Measurements from ENCODE around the gene ACAP1. TPM values are rescaled to one million over a fixed set of nuclear protein-coding genes. Genes with fewer than 3 reads are reported as not detected.
A peak's percentile ranks its signal among the peaks of the same experiment; 100 is the strongest.

ACAP1 gene
- total and polyA plus RNA-seq, 2 donors = 1.5 to 4.3 TPM

- DNase-seq (ENCODE audit: extremely low spot score) = no peak
- 85% methylated on average over 19 of the region's 19 CpGs for WGBS
- Histone ChIP-seq H3K36me3 (ENCODE audit: insufficient read depth) (no peaks in the 10 kb centered on the region), H3K27ac (ENCODE audit: low read depth) (no peak overlapping the region), H3K4me3 (ENCODE audit: low read depth, low read length) (no peak overlapping the region), H3K4me1 (ENCODE audit: insufficient read depth) (no peaks in the 10 kb centered on the region)
Observed at GRCh38 chr17:7389924-7390910, 53.9 kb downstream of the ACAP1 start.

- WGBS = 71% methylated on average over 2 of the region's 2 CpGs
- no peak overlapping the region for H3K27ac ChIP-seq (ENCODE audit: low read depth)
Observed at GRCh38 chr17:7391307-7391706, 55.0 kb downstream of the ACAP1 start.

GRCh38 chr17:7392696-7393612, 56.6 kb downstream of the ACAP1 start:
- Histone ChIP-seq H3K36me3 (ENCODE audit: insufficient read depth) (no peaks in the 10 kb centered on the region), H3K27ac (ENCODE audit: low read depth) (no peak overlapping the region), H3K4me1 (ENCODE audit: insufficient read depth) (no peaks in the 10 kb centered on the region), H3K4me3 (ENCODE audit: low read depth, low read length) (peak overlapping the region; percentile 63)
- no peak for DNase-seq (ENCODE audit: extremely low spot score)
- 68% methylated on average over 42 of the region's 42 CpGs for WGBS

More at GRCh38 chr17:7391307-7391706, 55.0 kb downstream of the ACAP1 start:
- no peak for DNase-seq (ENCODE audit: extremely low spot score)
- no peaks in the 10 kb centered on the region for H3K36me3 ChIP-seq (ENCODE audit: insufficient read depth)
- H3K4me3 ChIP-seq (ENCODE audit: low read depth, low read length) = no peak overlapping the region
- H3K4me1 ChIP-seq (ENCODE audit: insufficient read depth) = no peaks in the 10 kb centered on the region

- 5% methylated on average over 48 of the region's 48 CpGs for WGBS
- H3K4me1 ChIP-seq (ENCODE audit: insufficient read depth) = no peaks in the 10 kb centered on the region
- peak overlapping the region; percentile 63 for H3K4me3 ChIP-seq (ENCODE audit: low read depth, low read length)
- no peak for DNase-seq (ENCODE audit: extremely low spot score)
- peak overlapping the region; percentile 93 for H3K27ac ChIP-seq (ENCODE audit: low read depth)
- no peaks in the 10 kb centered on the region for H3K36me3 ChIP-seq (ENCODE audit: insufficient read depth)
Observed at GRCh38 chr17:7393613-7394451, 57.5 kb downstream of the ACAP1 start.

GRCh38 chr17:7394452-7395191, 58.3 kb downstream of the ACAP1 start, which contains the start of gene PLSCR3:
TSS of gene PLSCR3 (minus strand) at chr17:7394525. CDS start at chr17:7394110, 415 bp downstream.
- DNase-seq (ENCODE audit: extremely low spot score) = no peak
- H3K4me1 ChIP-seq (ENCODE audit: insufficient read depth) = no peaks in the 10 kb centered on the region
- no peaks in the 10 kb centered on the region for H3K36me3 ChIP-seq (ENCODE audit: insufficient read depth)
- H3K27ac ChIP-seq (ENCODE audit: low read depth) = peak within 1 kb of the TSS; percentile 97
- H3K4me3 ChIP-seq (ENCODE audit: low read depth, low read length) = peak within 1 kb of the TSS; percentile 63
- under 1% methylated on average over 71 of the region's 71 CpGs for WGBS

- WGBS = 86% methylated on average over 4 of the region's 4 CpGs
Observed at GRCh38 chr17:7396147-7396546, 59.8 kb downstream of the ACAP1 start.

GRCh38 chr17:7398612-7399011, 62.3 kb downstream of the ACAP1 start:
- DNase-seq (ENCODE audit: extremely low spot score) = no peak
- H3K27ac ChIP-seq (ENCODE audit: low read depth) = no peak overlapping the region
- no peak overlapping the region for H3K4me3 ChIP-seq (ENCODE audit: low read depth, low read length)
- no peaks in the 10 kb centered on the region for H3K4me1 ChIP-seq (ENCODE audit: insufficient read depth)
- WGBS = 95% methylated on average over 2 of the region's 2 CpGs
- H3K36me3 ChIP-seq (ENCODE audit: insufficient read depth) = no peaks in the 10 kb centered on the region

More at GRCh38 chr17:7396147-7396546, 59.8 kb downstream of the ACAP1 start:
- Histone ChIP-seq H3K36me3 (ENCODE audit: insufficient read depth) (no peaks in the 10 kb centered on the region), H3K4me1 (ENCODE audit: insufficient read depth) (no peaks in the 10 kb centered on the region), H3K27ac (ENCODE audit: low read depth) (no peak overlapping the region), H3K4me3 (ENCODE audit: low read depth, low read length) (no peak overlapping the region)
- DNase-seq (ENCODE audit: extremely low spot score) = no peak

Small RNAs within 50 kb of the gene (small RNA-seq; reads per million reads assigned to genes)
- gene AC026954.2 = not detected

Other genes with a start within 250 kb of the ACAP1 start
Only the 30 nearest of the 35 such genes appear.
- gene ASGR1, start 157.2 kb upstream of the ACAP1 start, total RNA-seq = 1.7 TPM
- 1.6 TPM for gene ASGR1, start 157.2 kb upstream of the ACAP1 start, polyA plus RNA-seq
- gene DLG4, start 116.7 kb upstream of the ACAP1 start, total RNA-seq = 19.4 TPM
- 17.1 TPM for gene DLG4, start 116.7 kb upstream of the ACAP1 start, polyA plus RNA-seq
- gene ACADVL, start 116.6 kb upstream of the ACAP1 start, total RNA-seq = 130 TPM
- gene ACADVL, start 116.6 kb upstream of the ACAP1 start, polyA plus RNA-seq = 314 TPM
- gene DVL2, start 102.0 kb upstream of the ACAP1 start, total RNA-seq = 45.5 TPM
- gene DVL2, start 102.0 kb upstream of the ACAP1 start, polyA plus RNA-seq = 41.5 TPM
- gene PHF23, start 97.1 kb upstream of the ACAP1 start, total RNA-seq = 18.8 TPM
- 39.0 TPM for gene PHF23, start 97.1 kb upstream of the ACAP1 start, polyA plus RNA-seq
- gene GABARAP, start 94.1 kb upstream of the ACAP1 start, total RNA-seq = 246 TPM
- gene GABARAP, start 94.1 kb upstream of the ACAP1 start, polyA plus RNA-seq = 681 TPM
- gene CTDNEP1, start 84.8 kb upstream of the ACAP1 start, total RNA-seq = 40.0 TPM
- 89.2 TPM for gene CTDNEP1, start 84.8 kb upstream of the ACAP1 start, polyA plus RNA-seq
- 17.7 TPM for gene ELP5, start 84.3 kb upstream of the ACAP1 start, total RNA-seq
- 39.2 TPM for gene ELP5, start 84.3 kb upstream of the ACAP1 start, polyA plus RNA-seq
- gene CLDN7, start 74.1 kb upstream of the ACAP1 start, total RNA-seq = 24.2 TPM
- 34.4 TPM for gene CLDN7, start 74.1 kb upstream of the ACAP1 start, polyA plus RNA-seq
- 11.6 TPM for gene SLC2A4, start 54.8 kb upstream of the ACAP1 start, total RNA-seq
- gene SLC2A4, start 54.8 kb upstream of the ACAP1 start, polyA plus RNA-seq = 66.1 TPM
- 0.37 TPM for gene YBX2, start 41.9 kb upstream of the ACAP1 start, total RNA-seq
- 1.8 TPM for gene YBX2, start 41.9 kb upstream of the ACAP1 start, polyA plus RNA-seq
- 123 TPM for gene EIF5A, start 28.9 kb upstream of the ACAP1 start, total RNA-seq
- 348 TPM for gene EIF5A, start 28.9 kb upstream of the ACAP1 start, polyA plus RNA-seq
- 25.0 TPM for gene GPS2, start 21.2 kb upstream of the ACAP1 start, total RNA-seq
- 70.2 TPM for gene GPS2, start 21.2 kb upstream of the ACAP1 start, polyA plus RNA-seq
- gene NEURL4, start 7.2 kb upstream of the ACAP1 start, total RNA-seq = 20.9 TPM
- 26.0 TPM for gene NEURL4, start 7.2 kb upstream of the ACAP1 start, polyA plus RNA-seq
- 3.9 TPM for gene KCTD11, start 15.6 kb downstream of the ACAP1 start, total RNA-seq
- 19.3 TPM for gene KCTD11, start 15.6 kb downstream of the ACAP1 start, polyA plus RNA-seq
- not detected for gene TMEM95, start 18.6 kb downstream of the ACAP1 start, total RNA-seq
- gene TMEM95, start 18.6 kb downstream of the ACAP1 start, polyA plus RNA-seq = not detected
- 1.2 TPM for gene TNK1, start 44.6 kb downstream of the ACAP1 start, total RNA-seq
- gene TNK1, start 44.6 kb downstream of the ACAP1 start, polyA plus RNA-seq = 4.8 TPM
- gene PLSCR3, start 58.0 kb downstream of the ACAP1 start, total RNA-seq = 14.4 TPM
- gene PLSCR3, start 58.0 kb downstream of the ACAP1 start, polyA plus RNA-seq = 56.3 TPM
- gene TMEM256, start 67.6 kb downstream of the ACAP1 start, total RNA-seq = 76.2 TPM
- 113 TPM for gene TMEM256, start 67.6 kb downstream of the ACAP1 start, polyA plus RNA-seq
- gene NLGN2, start 71.3 kb downstream of the ACAP1 start, total RNA-seq = 8.5 TPM
- gene NLGN2, start 71.3 kb downstream of the ACAP1 start, polyA plus RNA-seq = 40.9 TPM
- gene SPEM1, start 83.8 kb downstream of the ACAP1 start, total RNA-seq = not detected
- gene SPEM1, start 83.8 kb downstream of the ACAP1 start, polyA plus RNA-seq = not detected
- not detected for gene SPEM2, start 89.1 kb downstream of the ACAP1 start, total RNA-seq
- not detected for gene SPEM2, start 89.1 kb downstream of the ACAP1 start, polyA plus RNA-seq
- not detected for gene SPEM3, start 92.3 kb downstream of the ACAP1 start, total RNA-seq
- gene SPEM3, start 92.3 kb downstream of the ACAP1 start, polyA plus RNA-seq = not detected
- 3.1 TPM for gene TMEM102, start 98.9 kb downstream of the ACAP1 start, total RNA-seq
- 4.0 TPM for gene TMEM102, start 98.9 kb downstream of the ACAP1 start, polyA plus RNA-seq
- gene FGF11, start 103.0 kb downstream of the ACAP1 start, total RNA-seq = 2.1 TPM
- 0.95 TPM for gene FGF11, start 103.0 kb downstream of the ACAP1 start, polyA plus RNA-seq
- gene CHRNB1, start 108.5 kb downstream of the ACAP1 start, total RNA-seq = 10.7 TPM
- gene CHRNB1, start 108.5 kb downstream of the ACAP1 start, polyA plus RNA-seq = 15.4 TPM
- 21.1 TPM for gene ZBTB4, start 143.1 kb downstream of the ACAP1 start, total RNA-seq
- 76.2 TPM for gene ZBTB4, start 143.1 kb downstream of the ACAP1 start, polyA plus RNA-seq
- gene SLC35G6, start 144.9 kb downstream of the ACAP1 start, total RNA-seq = not detected
- not detected for gene SLC35G6, start 144.9 kb downstream of the ACAP1 start, polyA plus RNA-seq
- gene POLR2A, start 147.8 kb downstream of the ACAP1 start, total RNA-seq = 52.3 TPM
- gene POLR2A, start 147.8 kb downstream of the ACAP1 start, polyA plus RNA-seq = 32.2 TPM
- 8.5 TPM for gene TNFSF12, start 212.5 kb downstream of the ACAP1 start, total RNA-seq
- 87.2 TPM for gene TNFSF12, start 212.5 kb downstream of the ACAP1 start, polyA plus RNA-seq